Stomach (tissue), 4 donors: ENCODE data around the gene NTMT2.

Experiments
- CTCF ChIP-seq, 7 experiments: fragments of 450-650 bp in 4 of 7; fragments of 200-600 bp in 3 of 7; sonication (generic) in 3 of 7; IDR thresholded peaks; one replicate each; pipeline ENCODE4 v1.5.1; 2016 to 2019; ENCODE audit warnings: antibody characterized with exemption in 7 of 7, control low read depth in 2 of 7, mild to moderate bottlenecking in 1 of 7
- EP300 ChIP-seq: sonication (generic); formaldehyde crosslinking; IDR thresholded peaks from one replicate; pipeline ENCODE4 v1.6.1; 2017; ENCODE audit warnings: antibody characterized with exemption
- POLR2A ChIP-seq, 4 donors: fragments of 450-650 bp; IDR thresholded peaks; one replicate each; pipeline ENCODE4 v1.6.1; 2016; ENCODE audit warnings: antibody characterized with exemption in 4 of 4, control low read depth in 2 of 4, mild to moderate bottlenecking in 1 of 4, moderate library complexity in 1 of 4
- POLR2AphosphoS5 ChIP-seq, 3 donors: sonication (generic); formaldehyde crosslinking; IDR thresholded peaks; one replicate each; pipeline ENCODE4 v1.6.1; 2016; ENCODE audit warnings: antibody characterized with exemption in 3 of 3

DNA sequence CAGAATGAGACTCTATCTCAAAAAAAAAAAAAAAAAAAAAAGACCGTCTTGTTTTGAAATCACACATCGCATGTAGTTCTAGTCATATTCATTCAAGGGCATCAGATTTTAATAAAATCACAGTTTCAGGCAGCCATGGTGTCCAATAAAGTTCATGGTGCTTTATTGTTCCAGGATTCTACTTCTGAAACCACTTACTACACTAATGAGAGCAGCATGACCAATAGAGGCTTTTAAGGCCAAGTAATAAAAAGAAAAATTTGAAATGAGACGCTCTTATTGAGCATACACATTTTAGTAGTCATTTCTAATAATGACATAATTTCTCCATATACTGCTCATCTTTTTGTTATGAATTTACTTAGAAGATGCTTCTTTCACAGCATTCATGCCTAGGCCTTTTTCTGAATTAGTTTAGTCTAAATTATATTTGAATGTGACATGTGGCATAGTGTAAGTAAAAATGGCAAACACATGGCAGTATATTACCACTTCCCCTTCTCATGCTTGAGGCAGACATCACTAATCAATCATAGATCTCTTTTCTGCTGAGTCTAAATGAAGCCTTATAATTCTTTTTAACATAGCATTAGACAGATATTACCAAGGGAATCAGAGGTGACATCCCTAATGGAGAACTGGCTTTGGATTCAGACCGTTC lies 18.5 kb downstream of the NTMT2 start:
- no peak for TF ChIP-seq CTCF (IDR thresholded peaks at IDR 0.05)
- TF ChIP-seq EP300 = no peak
- no peak for TF ChIP-seq POLR2AphosphoS5 (IDR thresholded peaks at IDR 0.05)
- no peak for TF ChIP-seq POLR2A (IDR thresholded peaks at IDR 0.05)
